IPS-18a (cell line): ENCODE data around the gene LTB4R2.
"Not testable (repeated sequence)": the region's sequence is repeated elsewhere in the genome, so short reads cannot be mapped to it uniquely, and the experiment has no call there.

Source experiments
- H3K27ac ChIP-seq: one replicate; pipeline ENCODE4 v1.5.1; 2013; ENCODE audit warnings: low read length
- H3K27me3 ChIP-seq: one replicate; pipeline ENCODE4 v1.6.1; 2013; ENCODE audit warnings: mild to moderate bottlenecking, low read length; ENCODE audit not compliant: control insufficient read depth, insufficient read depth
- H3K36me3 ChIP-seq: one replicate; pipeline ENCODE4 v1.6.1; 2013; ENCODE audit warnings: low read depth, low read length; ENCODE audit not compliant: control insufficient read depth
- H3K4me1 ChIP-seq: one replicate; pipeline ENCODE4 v1.6.1; 2013; ENCODE audit warnings: low read depth, low read length; ENCODE audit not compliant: control insufficient read depth
- H3K4me3 ChIP-seq: one replicate; pipeline ENCODE4 v1.5.1; 2013; ENCODE audit warnings: low read length
- H3K9ac ChIP-seq: one replicate; pipeline ENCODE4 v1.6.1; 2013; ENCODE audit warnings: mild to moderate bottlenecking, low read length, moderate library complexity
- H3K9me3 ChIP-seq: one replicate; pipeline ENCODE4 v1.6.1; 2013; ENCODE audit warnings: low read depth, low read length; ENCODE audit not compliant: control insufficient read depth

Gene LTB4R2

GRCh38 chr14:24316597-24316950 is 6.6 kb downstream of the LTB4R2 start:
- no peaks in the 10 kb centered on the region for H3K9me3 ChIP-seq
- no peak overlapping the region for H3K9ac ChIP-seq
- H3K27me3 ChIP-seq = peaks cover 35% of the 10 kb centered on the region
- H3K4me1 ChIP-seq = no peaks in the 10 kb centered on the region
- peaks cover 3% of the 10 kb centered on the region for H3K36me3 ChIP-seq
- no peak overlapping the region for H3K27ac ChIP-seq
- H3K4me3 ChIP-seq = no peak overlapping the region

- Histone ChIP-seq H3K4me3 (no peak overlapping the region), H3K27ac (no peak overlapping the region), H3K9me3 (no peaks in the 10 kb centered on the region), H3K4me1 (no peaks in the 10 kb centered on the region), H3K9ac (no peak overlapping the region), H3K27me3 (peaks cover 35% of the 10 kb centered on the region), H3K36me3 (no peaks in the 10 kb centered on the region)
These were observed 7.4 kb downstream of the LTB4R2 start for GRCh38 chr14:24317141-24317928.

GRCh38 chr14:24321212-24321975 is 11.5 kb downstream of the LTB4R2 start:
- Histone ChIP-seq H3K4me3 (no peak overlapping the region), H3K36me3 (no peaks in the 10 kb centered on the region), H3K9ac (no peak overlapping the region), H3K9me3 (no peaks in the 10 kb centered on the region), H3K27ac (no peak overlapping the region), H3K4me1 (no peaks in the 10 kb centered on the region), H3K27me3 (peaks cover 42% of the 10 kb centered on the region)

GRCh38 chr14:24322672-24323071 is 12.7 kb downstream of the LTB4R2 start:
- Histone ChIP-seq H3K27me3 (peaks cover 32% of the 10 kb centered on the region), H3K27ac (no peak overlapping the region), H3K4me3 (no peak overlapping the region), H3K36me3 (no peaks in the 10 kb centered on the region), H3K4me1 (no peaks in the 10 kb centered on the region), H3K9me3 (no peaks in the 10 kb centered on the region), H3K9ac (no peak overlapping the region)

GRCh38 chr14:24323341-24323740 is 13.4 kb downstream of the LTB4R2 start:
- no peaks in the 10 kb centered on the region for H3K9me3 ChIP-seq

GRCh38 chr14:24324024-24324423 is 14.1 kb downstream of the LTB4R2 start:
- Histone ChIP-seq H3K9ac (no peak overlapping the region), H3K4me3 (no peak overlapping the region), H3K27ac (no peak overlapping the region), H3K27me3 (peaks cover 26% of the 10 kb centered on the region), H3K36me3 (no peaks in the 10 kb centered on the region), H3K4me1 (no peaks in the 10 kb centered on the region), H3K9me3 (no peaks in the 10 kb centered on the region)

More at GRCh38 chr14:24323341-24323740, 13.4 kb downstream of the LTB4R2 start:
- no peaks in the 10 kb centered on the region for H3K36me3 ChIP-seq
- no peak overlapping the region for H3K27ac ChIP-seq
- H3K4me3 ChIP-seq = no peak overlapping the region
- H3K4me1 ChIP-seq = no peaks in the 10 kb centered on the region
- H3K27me3 ChIP-seq = peaks cover 26% of the 10 kb centered on the region
- no peak overlapping the region for H3K9ac ChIP-seq

GRCh38 chr14:24325041-24325530 is 15.1 kb downstream of the LTB4R2 start:
- no peaks in the 10 kb centered on the region for H3K4me1 ChIP-seq

GRCh38 chr14:24325963-24326362 is 16.0 kb downstream of the LTB4R2 start:
- no peak overlapping the region for H3K9ac ChIP-seq
- H3K9me3 ChIP-seq = no peaks in the 10 kb centered on the region
- H3K4me3 ChIP-seq = no peak overlapping the region
- no peaks in the 10 kb centered on the region for H3K4me1 ChIP-seq
- no peak overlapping the region for H3K27ac ChIP-seq
- H3K27me3 ChIP-seq = peaks cover 28% of the 10 kb centered on the region
- H3K36me3 ChIP-seq = no peaks in the 10 kb centered on the region

More at GRCh38 chr14:24325041-24325530, 15.1 kb downstream of the LTB4R2 start:
- Histone ChIP-seq H3K9ac (no peak overlapping the region), H3K27me3 (peaks cover 23% of the 10 kb centered on the region), H3K36me3 (no peaks in the 10 kb centered on the region), H3K4me3 (no peak overlapping the region), H3K9me3 (no peaks in the 10 kb centered on the region), H3K27ac (no peak overlapping the region)

GRCh38 chr14:24327303-24327702 is 17.4 kb downstream of the LTB4R2 start:
- Histone ChIP-seq H3K4me3 (no peak overlapping the region), H3K27me3 (peaks cover 42% of the 10 kb centered on the region), H3K9me3 (no peaks in the 10 kb centered on the region), H3K27ac (no peak overlapping the region), H3K9ac (no peak overlapping the region), H3K4me1 (no peaks in the 10 kb centered on the region), H3K36me3 (no peaks in the 10 kb centered on the region)

- H3K9ac ChIP-seq, H3K9me3 ChIP-seq, H3K4me1 ChIP-seq, H3K36me3 ChIP-seq, H3K4me3 ChIP-seq, H3K27ac ChIP-seq: not testable (repeated sequence)
- peaks cover 48% of the 10 kb centered on the region for H3K27me3 ChIP-seq
These were observed 18.0 kb downstream of the LTB4R2 start for GRCh38 chr14:24327914-24328313.

GRCh38 chr14:24329073-24329663 is 19.2 kb downstream of the LTB4R2 start:
- Histone ChIP-seq H3K4me3 (no peak overlapping the region), H3K27ac (no peak overlapping the region), H3K9me3 (no peaks in the 10 kb centered on the region), H3K27me3 (peaks cover 54% of the 10 kb centered on the region), H3K4me1 (peaks cover 3% of the 10 kb centered on the region), H3K9ac (no peak overlapping the region), H3K36me3 (no peaks in the 10 kb centered on the region)
